Thoracic aorta (tissue), 2 donors: ENCODE data around the gene RAPGEF4. TPM values are rescaled to one million over a fixed set of nuclear protein-coding genes. Genes with fewer than 3 reads are reported as not detected.

Experiments used
- ATAC-seq: fragments of 150-250 bp; one replicate; pipeline ENCODE4 v1.8.0; 2017; ENCODE audit warnings: low read depth; ENCODE audit not compliant: insufficient number of reproducible peaks, low FRiP score
- DNase-seq: peaks from one replicate; pipeline ENCODE4 v3.0.0-alpha.2; 2020; ENCODE audit warnings: low spot score
- H3K27ac ChIP-seq, 2 donors: fragments of 200-600 bp; sonication (generic); 1 replicate in 1 of 2; 2 replicates in 1 of 2; pipeline ENCODE4 v1.5.1; 2016; ENCODE audit warnings: mild to moderate bottlenecking in 2 of 2, moderate library complexity in 2 of 2
- H3K27me3 ChIP-seq: fragments of 200-600 bp; sonication (generic); replicated peaks from 2 replicates; pipeline ENCODE4 v1.6.0; 2016; ENCODE audit warnings: mild to moderate bottlenecking; ENCODE audit not compliant: insufficient read depth
- H3K36me3 ChIP-seq: fragments of 200-600 bp; sonication (generic); one replicate; pipeline ENCODE4 v1.5.1; 2016
- H3K4me1 ChIP-seq, 2 donors: fragments of 200-600 bp; sonication (generic); 1 replicate in 1 of 2; 2 replicates in 1 of 2; pipeline versions ENCODE4 v1.5.1 to v1.6.0; 2016; ENCODE audit warnings: low read depth in 2 of 2, mild to moderate bottlenecking in 1 of 2; ENCODE audit not compliant: control insufficient read depth in 1 of 2
- H3K4me3 ChIP-seq: fragments of 200-600 bp; sonication (generic); 2 replicates; pipeline ENCODE4 v1.5.1; 2016; ENCODE audit warnings: mild to moderate bottlenecking
- H3K9me3 ChIP-seq: fragments of 200-600 bp; sonication (generic); 2 replicates; pipeline ENCODE4 v1.5.1; 2016
- CTCF ChIP-seq: fragments of 200-600 bp; sonication (generic); IDR thresholded peaks from one replicate; pipeline ENCODE4 v1.5.1; 2019; ENCODE audit warnings: antibody characterized with exemption
- total RNA-seq, 2 donors: library from RNA; depleted of rRNA; stranded (reverse); fragments of >200 nt; gene quantifications; one replicate each; pipeline versions ENCODE4 v1.1.0 to v1.2.3, GENCODE V29; 2016

Gene RAPGEF4
- total RNA-seq, 2 donors from 2014 or later = 9.9 to 18.4 TPM

GRCh38 chr2:172969166-172969565, 233.5 kb downstream of the RAPGEF4 start:
- no peak for DNase-seq
- peaks cover 6 to 16% of the 10 kb centered on the region in 2 donors for H3K4me1 ChIP-seq
- no peaks in the 10 kb centered on the region for H3K36me3 ChIP-seq
- no peaks in the 10 kb centered on the region for H3K27me3 ChIP-seq
- no peak for ATAC-seq
- no peaks in the 10 kb centered on the region for H3K9me3 ChIP-seq
- no peak for TF ChIP-seq CTCF
- no peak overlapping the region for H3K27ac ChIP-seq
- no peak overlapping the region for H3K4me3 ChIP-seq

DNA sequence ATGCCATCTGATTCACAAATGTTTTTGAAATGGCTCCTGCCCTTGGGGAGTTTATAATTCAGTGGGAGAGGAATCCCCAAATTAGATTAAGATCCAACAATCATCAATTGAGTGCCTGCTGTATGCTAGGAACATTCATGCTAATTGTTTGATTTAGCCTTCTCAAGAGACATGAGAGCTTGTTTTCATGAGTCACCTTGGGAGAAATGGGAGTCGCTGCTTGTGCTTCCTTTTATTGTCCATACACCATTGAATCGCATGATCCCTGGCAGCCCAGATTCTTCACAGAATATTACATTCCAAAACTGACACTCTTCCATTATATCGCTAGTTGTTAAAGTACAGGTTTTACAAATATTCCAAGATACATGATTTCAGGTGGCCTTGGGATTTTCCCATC, 234.0 kb downstream of the RAPGEF4 start:
- H3K27me3 ChIP-seq = no peaks in the 10 kb centered on the region
- peaks cover 6 to 16% of the 10 kb centered on the region in 2 donors for H3K4me1 ChIP-seq
- H3K4me3 ChIP-seq = no peak overlapping the region
- H3K36me3 ChIP-seq = no peaks in the 10 kb centered on the region
- H3K27ac ChIP-seq = no peak overlapping the region
- H3K9me3 ChIP-seq = no peaks in the 10 kb centered on the region
- no peak for ATAC-seq
- TF ChIP-seq CTCF = no peak
- no peak for DNase-seq

GRCh38 chr2:172970660-172971059, 235.0 kb downstream of the RAPGEF4 start:
- no peak overlapping the region for H3K4me3 ChIP-seq
- H3K27me3 ChIP-seq = no peaks in the 10 kb centered on the region
- no peak overlapping the region for H3K27ac ChIP-seq
- ATAC-seq (no peak), DNase-seq (no peak)
- no peak for TF ChIP-seq CTCF
- H3K9me3 ChIP-seq = no peaks in the 10 kb centered on the region
- H3K4me1 ChIP-seq = peaks cover 6 to 16% of the 10 kb centered on the region in 2 donors
- H3K36me3 ChIP-seq = no peaks in the 10 kb centered on the region

DNA sequence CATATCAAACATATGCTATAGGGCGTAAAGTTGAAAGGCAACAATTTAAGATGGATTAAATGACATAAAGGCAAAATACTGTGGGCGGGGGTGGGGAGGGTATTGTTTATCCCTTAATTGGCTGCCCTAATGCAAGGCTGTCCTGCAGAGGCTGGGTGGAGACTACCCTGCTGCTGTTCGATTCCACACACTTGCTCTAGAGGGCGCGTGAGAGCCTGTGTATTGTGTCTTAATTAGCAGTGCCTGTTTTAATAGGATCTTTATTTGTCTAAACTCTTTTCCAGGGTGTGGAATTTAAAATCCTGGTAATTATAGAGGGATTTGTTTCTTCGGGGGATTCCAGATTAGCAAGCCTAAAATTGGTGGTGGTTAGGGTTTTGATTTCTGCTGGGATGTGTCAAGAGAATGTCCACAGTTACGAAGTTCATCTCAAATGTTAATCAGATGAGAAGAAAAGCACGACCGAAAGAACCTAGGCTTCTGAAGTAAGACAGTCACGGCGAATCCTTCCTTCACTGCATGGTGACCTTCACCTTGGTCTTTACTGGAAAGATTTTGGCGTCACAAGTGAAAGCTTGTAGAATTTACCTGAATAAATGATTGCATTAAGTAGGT, 236.5 kb downstream of the RAPGEF4 start:
- no peaks in the 10 kb centered on the region for H3K36me3 ChIP-seq
- peaks cover 6 to 16% of the 10 kb centered on the region in 2 donors for H3K4me1 ChIP-seq
- peak; percentile 39 for TF ChIP-seq CTCF
- no peaks in the 10 kb centered on the region for H3K27me3 ChIP-seq
- no peak for DNase-seq
- ATAC-seq = no peak
- no peak overlapping the region for H3K4me3 ChIP-seq
- no peaks in the 10 kb centered on the region for H3K9me3 ChIP-seq
- H3K27ac ChIP-seq = no peak overlapping the region

DNA sequence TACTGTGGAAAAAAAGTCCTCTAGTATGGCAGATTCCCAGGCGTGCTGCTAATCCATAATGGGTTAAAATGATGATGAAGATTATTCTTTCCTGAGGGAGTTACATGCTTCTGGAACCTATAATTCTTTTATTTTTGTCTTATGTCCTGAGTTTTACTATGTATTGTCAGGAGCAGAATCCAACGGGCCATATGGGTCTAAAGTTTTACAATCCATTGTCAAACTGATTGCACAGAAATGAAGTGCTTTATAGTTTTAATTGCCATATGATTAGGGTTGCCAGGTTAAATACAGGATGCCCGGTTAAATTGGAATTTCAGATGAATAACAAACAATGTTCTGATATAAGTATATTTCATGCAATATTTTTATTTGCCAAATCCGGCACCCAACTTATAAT, 239.1 kb downstream of the RAPGEF4 start:
- H3K9me3 ChIP-seq = no peaks in the 10 kb centered on the region
- ATAC-seq (no peak), DNase-seq (no peak)
- no peak for TF ChIP-seq CTCF
- no peaks in the 10 kb centered on the region for H3K27me3 ChIP-seq
- H3K36me3 ChIP-seq = no peaks in the 10 kb centered on the region
- no peaks in the 10 kb centered on the region for H3K4me1 ChIP-seq
- H3K27ac ChIP-seq = no peak overlapping the region
- no peak overlapping the region for H3K4me3 ChIP-seq
